SK-N-SH treated with all-trans-retinoic acid at 6 μM for 48 hours (cell line): ENCODE measurements around the gene PCDHGB6.
"Not testable (repeated sequence)": the region's sequence is repeated elsewhere in the genome, so short reads cannot be mapped to it uniquely, and the experiment has no call there.

Experiments used
- ATAC-seq: fragments of 200-7000 bp; cut with Tn5 transposase; 3 replicates; pipeline ENCODE4 v1.9.1; 2020; ENCODE audit warnings: mild to moderate bottlenecking, moderate library complexity
- ARNTL ChIP-seq: fragments of 450-650 bp; formaldehyde crosslinking; IDR thresholded peaks from 2 replicates; pipeline ENCODE4 v1.5.0; 2020; ENCODE audit warnings: low read depth, mild to moderate bottlenecking, moderate library complexity, borderline replicate concordance
- BACH2 ChIP-seq: fragments of 250-450 bp; sonication (Bioruptor Pico); IDR thresholded peaks from 2 replicates; pipeline ENCODE4 v1.9.0; 2021; ENCODE audit warnings: mild to moderate bottlenecking, borderline replicate concordance
- CREB5 ChIP-seq: fragments of 250-450 bp; sonication (Bioruptor Pico); IDR thresholded peaks from 2 replicates; pipeline ENCODE4 v1.5.1; 2020; ENCODE audit warnings: low read depth, mild to moderate bottlenecking, moderate library complexity
- CSDC2 ChIP-seq: fragments of 250-450 bp; sonication (Bioruptor Pico); IDR thresholded peaks from 2 replicates; pipeline ENCODE4 v1.5.0; 2020; ENCODE audit warnings: mild to moderate bottlenecking, moderate library complexity
- ESRRG ChIP-seq: fragments of 250-450 bp; sonication (Bioruptor Pico); IDR thresholded peaks from 2 replicates; pipeline ENCODE4 v1.6.1; 2021; ENCODE audit warnings: mild to moderate bottlenecking
- GLIS3 ChIP-seq: fragments of 250-450 bp; sonication (Bioruptor Pico); IDR thresholded peaks from 2 replicates; pipeline ENCODE4 v1.5.0; 2020; ENCODE audit warnings: mild to moderate bottlenecking, moderate library complexity
- ISL1 ChIP-seq: fragments of 250-450 bp; sonication (Bioruptor Pico); IDR thresholded peaks from 2 replicates; pipeline ENCODE4 v2.1.2; 2022; ENCODE audit warnings: mild to moderate bottlenecking, moderate library complexity
- OSR1 ChIP-seq: fragments of 250-450 bp; sonication (Bioruptor Pico); IDR thresholded peaks from 2 replicates; pipeline ENCODE4 v1.8.0; 2022; ENCODE audit warnings: moderate library complexity, mild to moderate bottlenecking, inconsistent platforms
- PATZ1 ChIP-seq: fragments of 250-450 bp; sonication (Bioruptor Pico); IDR thresholded peaks from 2 replicates; pipeline ENCODE4 v1.8.0; 2020; ENCODE audit warnings: mild to moderate bottlenecking, moderate library complexity, borderline replicate concordance
- POU6F1 ChIP-seq: fragments of 250-450 bp; sonication (Bioruptor Pico); IDR thresholded peaks from 2 replicates; pipeline ENCODE4 v1.8.0; 2021; ENCODE audit warnings: low read depth, mild to moderate bottlenecking, moderate library complexity, borderline replicate concordance
- RARB ChIP-seq: fragments of 250-450 bp; sonication (Bioruptor Pico); IDR thresholded peaks from 2 replicates; pipeline ENCODE4 v1.8.0; 2021; ENCODE audit warnings: mild to moderate bottlenecking, moderate library complexity
- SNAI2 ChIP-seq: fragments of 250-450 bp; sonication (Bioruptor Pico); IDR thresholded peaks from 2 replicates; pipeline ENCODE4 v1.5.0; 2020; ENCODE audit warnings: mild to moderate bottlenecking, moderate library complexity
- TCF4 ChIP-seq: fragments of 250-450 bp; sonication (Bioruptor Pico); IDR thresholded peaks from 2 replicates; pipeline ENCODE4 v1.8.0; 2021; ENCODE audit warnings: mild to moderate bottlenecking, moderate library complexity, borderline replicate concordance
- TOX ChIP-seq: fragments of 250-450 bp; sonication (Bioruptor Pico); IDR thresholded peaks from 2 replicates; pipeline ENCODE4 v1.8.0; 2021; ENCODE audit warnings: mild to moderate bottlenecking, moderate library complexity, borderline replicate concordance
- ZFP3 ChIP-seq: fragments of 250-450 bp; sonication (Bioruptor Pico); IDR thresholded peaks from 2 replicates; pipeline ENCODE4 v1.5.0; 2020; ENCODE audit warnings: mild to moderate bottlenecking, moderate library complexity
- ZFP30 ChIP-seq: fragments of 450-650 bp; formaldehyde crosslinking; IDR thresholded peaks from 2 replicates; pipeline ENCODE4 v1.5.0; 2022; ENCODE audit warnings: mild to moderate bottlenecking, moderate library complexity
- ZNF8 ChIP-seq: fragments of 450-650 bp; formaldehyde crosslinking; IDR thresholded peaks from 2 replicates; pipeline ENCODE4 v1.5.0; 2020; ENCODE audit warnings: mild to moderate bottlenecking, moderate library complexity
- TF ChIP-seq, protein P1 (sequence below): fragments of 250-450 bp; sonication (Bioruptor Pico); IDR thresholded peaks from 2 replicates; pipeline ENCODE4 v1.5.0; 2020; ENCODE audit warnings: mild to moderate bottlenecking, moderate library complexity

Gene PCDHGB6

GRCh38 chr5:141431286-141431685 lies 23.5 kb downstream of the PCDHGB6 start (continued):
- no peak for TF ChIP-seq PATZ1 (CRISPR knock-in tag)
- no peak for TF ChIP-seq TCF4
- no peak for TF ChIP-seq ZNF8 (CRISPR knock-in tag)

DNA sequence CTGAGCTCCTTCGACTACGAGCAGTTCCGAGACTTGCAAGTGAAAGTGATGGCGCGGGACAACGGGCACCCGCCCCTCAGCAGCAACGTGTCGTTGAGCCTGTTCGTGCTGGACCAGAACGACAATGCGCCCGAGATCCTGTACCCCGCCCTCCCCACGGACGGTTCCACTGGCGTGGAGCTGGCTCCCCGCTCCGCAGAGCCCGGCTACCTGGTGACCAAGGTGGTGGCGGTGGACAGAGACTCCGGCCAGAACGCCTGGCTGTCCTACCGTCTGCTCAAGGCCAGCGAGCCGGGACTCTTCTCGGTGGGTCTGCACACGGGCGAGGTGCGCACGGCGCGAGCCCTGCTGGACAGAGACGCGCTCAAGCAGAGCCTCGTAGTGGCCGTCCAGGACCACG lies 24.5 kb downstream of the PCDHGB6 start:
- not testable (repeated sequence) for ATAC-seq

- ATAC-seq, result not testable (repeated sequence)
Observed at GRCh38 chr5:141432726-141433125, 24.9 kb downstream of the PCDHGB6 start.

DNA sequence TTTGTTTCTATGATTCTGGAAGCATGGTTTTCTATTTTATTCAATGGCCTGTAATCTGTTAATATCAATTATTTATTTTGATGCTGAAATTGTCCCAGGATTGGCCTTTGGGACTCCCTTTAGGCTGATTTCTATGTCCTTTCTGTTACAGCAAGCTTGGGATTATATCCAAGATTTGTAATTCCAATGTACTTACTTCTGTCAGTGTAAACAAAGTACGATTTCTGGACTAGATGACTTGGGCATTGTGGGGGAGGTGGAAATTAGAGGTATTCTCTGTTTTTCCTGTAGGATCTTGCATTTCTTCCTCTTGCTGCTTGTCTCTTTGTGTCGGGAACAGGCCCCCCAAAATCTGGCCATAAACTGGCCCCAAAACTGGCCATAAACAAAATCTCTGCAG lies 26.2 kb downstream of the PCDHGB6 start:
- TF ChIP-seq ZFP3 (no peak), ZFP30 (CRISPR knock-in tag) (no peak), OSR1 (CRISPR knock-in tag) (no peak), TOX (CRISPR knock-in tag) (no peak), TCF4 (no peak), CREB5 (no peak), CSDC2 (CRISPR knock-in tag) (no peak)
- TF ChIP-seq, protein P1, sequence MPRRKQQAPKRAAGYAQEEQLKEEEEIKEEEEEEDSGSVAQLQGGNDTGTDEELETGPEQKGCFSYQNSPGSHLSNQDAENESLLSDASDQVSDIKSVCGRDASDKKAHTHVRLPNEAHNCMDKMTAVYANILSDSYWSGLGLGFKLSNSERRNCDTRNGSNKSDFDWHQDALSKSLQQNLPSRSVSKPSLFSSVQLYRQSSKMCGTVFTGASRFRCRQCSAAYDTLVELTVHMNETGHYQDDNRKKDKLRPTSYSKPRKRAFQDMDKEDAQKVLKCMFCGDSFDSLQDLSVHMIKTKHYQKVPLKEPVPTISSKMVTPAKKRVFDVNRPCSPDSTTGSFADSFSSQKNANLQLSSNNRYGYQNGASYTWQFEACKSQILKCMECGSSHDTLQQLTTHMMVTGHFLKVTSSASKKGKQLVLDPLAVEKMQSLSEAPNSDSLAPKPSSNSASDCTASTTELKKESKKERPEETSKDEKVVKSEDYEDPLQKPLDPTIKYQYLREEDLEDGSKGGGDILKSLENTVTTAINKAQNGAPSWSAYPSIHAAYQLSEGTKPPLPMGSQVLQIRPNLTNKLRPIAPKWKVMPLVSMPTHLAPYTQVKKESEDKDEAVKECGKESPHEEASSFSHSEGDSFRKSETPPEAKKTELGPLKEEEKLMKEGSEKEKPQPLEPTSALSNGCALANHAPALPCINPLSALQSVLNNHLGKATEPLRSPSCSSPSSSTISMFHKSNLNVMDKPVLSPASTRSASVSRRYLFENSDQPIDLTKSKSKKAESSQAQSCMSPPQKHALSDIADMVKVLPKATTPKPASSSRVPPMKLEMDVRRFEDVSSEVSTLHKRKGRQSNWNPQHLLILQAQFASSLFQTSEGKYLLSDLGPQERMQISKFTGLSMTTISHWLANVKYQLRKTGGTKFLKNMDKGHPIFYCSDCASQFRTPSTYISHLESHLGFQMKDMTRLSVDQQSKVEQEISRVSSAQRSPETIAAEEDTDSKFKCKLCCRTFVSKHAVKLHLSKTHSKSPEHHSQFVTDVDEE (CRISPR knock-in tag), result no peak
- TF ChIP-seq, all 23 proteins: peak for 0
- ATAC-seq, result no peak

DNA sequence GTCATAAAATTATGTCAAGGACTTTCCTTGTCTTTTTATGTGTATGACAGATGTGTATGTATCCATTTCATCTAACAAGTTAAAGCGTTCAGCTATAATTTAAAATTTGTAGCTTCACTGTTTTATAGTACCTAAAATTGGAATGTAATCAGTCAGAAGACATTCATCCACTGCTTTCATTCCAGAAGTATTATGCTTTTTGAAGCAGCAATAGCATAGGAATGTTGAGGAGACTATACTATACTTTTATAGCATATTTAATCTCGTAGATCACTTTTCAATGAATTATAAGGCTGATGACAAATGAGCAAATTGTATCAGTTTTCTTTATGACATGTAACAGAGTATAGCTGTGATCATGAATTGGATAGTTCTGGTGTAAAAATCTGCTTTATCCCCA lies 29.4 kb downstream of the PCDHGB6 start:
- ATAC-seq, result no peak; the same call in 2 of the 3 replicates
- TF ChIP-seq ISL1 (CRISPR knock-in tag), result no peak
- TF ChIP-seq ZNF8 (CRISPR knock-in tag), result no peak
- no peak for TF ChIP-seq RARB (CRISPR knock-in tag)
- TF ChIP-seq GLIS3 (CRISPR knock-in tag), result no peak

GRCh38 chr5:141439411-141440141 lies 31.8 kb downstream of the PCDHGB6 start:
- no peak for ATAC-seq

More at GRCh38 chr5:141439411-141440141, 31.8 kb downstream of the PCDHGB6 start:
- TF ChIP-seq BACH2 (no peak), ESRRG (no peak), ZFP30 (CRISPR knock-in tag) (no peak), TCF4 (no peak), POU6F1 (CRISPR knock-in tag) (no peak), GLIS3 (CRISPR knock-in tag) (no peak), RARB (CRISPR knock-in tag) (no peak), ARNTL (CRISPR knock-in tag) (no peak), TOX (CRISPR knock-in tag) (no peak), SNAI2 (CRISPR knock-in tag) (no peak), ZFP3 (no peak)
